GM19468 (cell line): ENCODE results near the gene ATP5F1D.
"Not testable (repeated sequence)": the region's sequence is repeated elsewhere in the genome, so short reads cannot be mapped to it uniquely, and the experiment has no call there.

Experiments used
- ATAC-seq: cut with Tn5 transposase; IDR thresholded peaks from one replicate; pipeline ENCODE4 v1.9.1; 2021; ENCODE audit warnings: mild to moderate bottlenecking, moderate library complexity, moderate number of reproducible peaks; ENCODE audit not compliant: unreplicated experiment; ENCODE audit errors: extremely low read depth

Gene ATP5F1D

GRCh38 chr19:1241417-1242095 lies at the start of gene ATP5F1D:
TSS of gene ATP5F1D (plus strand) at chr19:1241751. CDS start at chr19:1241851, 100 bp downstream.
- ATAC-seq = peak; percentile 39

- ATAC-seq = no peak
Measured at GRCh38 chr19:1199531-1199930, 42.0 kb upstream of the ATP5F1D start.

GRCh38 chr19:1200614-1201013 lies 40.9 kb upstream of the ATP5F1D start:
- not testable (repeated sequence) for ATAC-seq

GRCh38 chr19:1205114-1206099 lies 36.1 kb upstream of the ATP5F1D start, which contains the start of gene STK11:
TSS of gene STK11 (plus strand) at chr19:1205778. CDS start at chr19:1206914, 1,136 bp downstream.
- ATAC-seq = peak; percentile 69

GRCh38 chr19:1206150-1206863 lies 35.2 kb upstream of the ATP5F1D start:
- ATAC-seq = no peak

- no peak for ATAC-seq
Measured at GRCh38 chr19:1206864-1207450, 34.6 kb upstream of the ATP5F1D start.

GRCh38 chr19:1208830-1209229 lies 32.7 kb upstream of the ATP5F1D start:
- ATAC-seq = not testable (repeated sequence)

GRCh38 chr19:1210227-1210538 lies 31.4 kb upstream of the ATP5F1D start:
- no peak for ATAC-seq

GRCh38 chr19:1211494-1212234 lies 29.9 kb upstream of the ATP5F1D start:
- no peak for ATAC-seq

GRCh38 chr19:1213391-1214286 lies 27.9 kb upstream of the ATP5F1D start:
- no peak for ATAC-seq

GRCh38 chr19:1214299-1214861 lies 27.2 kb upstream of the ATP5F1D start:
- no peak for ATAC-seq

GRCh38 chr19:1214862-1215731 lies 26.5 kb upstream of the ATP5F1D start:
- ATAC-seq = no peak

GRCh38 chr19:1216756-1217155 lies 24.8 kb upstream of the ATP5F1D start:
- no peak for ATAC-seq

GRCh38 chr19:1217366-1217765 lies 24.2 kb upstream of the ATP5F1D start:
- no peak for ATAC-seq

GRCh38 chr19:1218751-1219567 lies 22.6 kb upstream of the ATP5F1D start:
- ATAC-seq = no peak

GRCh38 chr19:1219786-1220476 lies 21.6 kb upstream of the ATP5F1D start:
- ATAC-seq = no peak
